ENCODE data around the gene SMAD2.

SMAD2 gene

DNA sequence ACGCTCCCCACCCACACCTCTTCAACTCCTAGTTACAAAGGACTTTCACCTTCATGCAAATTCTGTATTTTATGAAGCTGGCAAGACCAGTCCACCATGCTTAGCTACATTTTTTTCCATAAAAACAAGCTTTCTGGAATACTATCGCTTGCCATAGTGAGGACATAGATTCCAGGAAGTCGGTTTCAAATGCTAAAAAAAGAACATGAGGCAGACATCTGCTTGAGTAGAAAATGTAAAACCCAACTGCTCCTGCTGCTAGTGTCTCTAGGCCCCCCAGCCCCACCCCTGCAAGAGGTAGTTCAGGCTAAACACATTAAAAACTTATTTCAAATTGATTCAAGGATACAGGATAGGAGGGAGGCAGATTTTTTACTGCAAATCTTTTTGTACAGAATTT is 148.9 kb downstream of the SMAD2 start:
- Histone ChIP-seq H3K9ac (ENCODE audit: insufficient read length) (no peak overlapping the region), H3K4me3 (no peak overlapping the region), H3K27ac (no peak overlapping the region), H3K9me3 (ENCODE audit: low read depth, low read length) (no peaks in the 10 kb centered on the region), H3K36me3 (ENCODE audit: insufficient read depth, low read length) (no peaks in the 10 kb centered on the region)
- DNase-seq (ENCODE audit: low read depth, low spot score), result no peak
- TF ChIP-seq EZH2 (IDR thresholded peaks at IDR 0.05), result no peak
- TF ChIP-seq FOXP2 (optimal IDR thresholded peaks at IDR 0.05; ENCODE audit: control extremely low read depth, extremely low read length, insufficient read depth), result no peak
- no peak for TF ChIP-seq POLR2AphosphoS5 (IDR thresholded peaks at IDR 0.05; ENCODE audit: borderline replicate concordance, low read depth, low read length)

DNA sequence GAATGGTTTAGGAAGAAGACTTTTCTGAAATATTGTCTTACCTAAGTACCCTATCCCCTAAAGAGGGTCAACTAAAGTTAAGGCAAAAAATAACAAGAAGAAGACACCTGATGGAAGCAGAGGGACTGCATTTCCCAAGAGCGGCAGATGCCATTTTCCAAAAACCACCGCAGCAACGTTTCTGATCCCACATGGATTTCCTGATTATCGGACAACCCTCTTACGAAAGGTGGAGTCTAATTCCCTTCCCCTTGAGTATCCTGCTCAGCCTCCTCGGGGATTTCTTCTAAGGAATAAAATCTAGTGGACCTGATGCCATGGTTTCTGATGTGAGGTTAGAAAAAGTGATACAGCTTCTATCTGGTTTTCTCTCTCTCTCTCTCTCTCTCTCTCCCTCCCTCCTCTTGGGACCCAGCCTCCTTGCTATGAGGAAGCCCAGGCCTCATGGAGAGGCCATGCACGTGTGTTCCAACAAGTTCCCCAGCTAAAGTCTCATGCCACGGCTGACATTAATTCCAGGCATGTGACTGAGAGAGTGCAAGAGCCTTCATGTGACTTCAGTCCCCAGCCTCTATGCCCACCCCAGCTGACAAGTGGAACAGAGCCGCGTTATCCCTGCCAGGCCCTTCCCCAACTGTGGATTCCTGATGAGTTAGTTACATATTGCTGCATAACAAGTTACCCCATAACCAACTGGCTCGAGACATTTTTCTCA is 150.3 kb downstream of the SMAD2 start:
- no peak overlapping the region for H3K4me3 ChIP-seq
- no peaks in the 10 kb centered on the region for H3K36me3 ChIP-seq (ENCODE audit: insufficient read depth, low read length)
- H3K9me3 ChIP-seq (ENCODE audit: low read depth, low read length), result no peaks in the 10 kb centered on the region
- H3K27ac ChIP-seq, result no peak overlapping the region
- TF ChIP-seq EZH2 (IDR thresholded peaks at IDR 0.05), result no peak
- TF ChIP-seq POLR2AphosphoS5 (IDR thresholded peaks at IDR 0.05; ENCODE audit: borderline replicate concordance, low read depth, low read length), result no peak
- TF ChIP-seq FOXP2 (optimal IDR thresholded peaks at IDR 0.05; ENCODE audit: control extremely low read depth, extremely low read length, insufficient read depth), result no peak
- no peak for DNase-seq (ENCODE audit: low read depth, low spot score)
- H3K9ac ChIP-seq (ENCODE audit: insufficient read length), result no peak overlapping the region

DNA sequence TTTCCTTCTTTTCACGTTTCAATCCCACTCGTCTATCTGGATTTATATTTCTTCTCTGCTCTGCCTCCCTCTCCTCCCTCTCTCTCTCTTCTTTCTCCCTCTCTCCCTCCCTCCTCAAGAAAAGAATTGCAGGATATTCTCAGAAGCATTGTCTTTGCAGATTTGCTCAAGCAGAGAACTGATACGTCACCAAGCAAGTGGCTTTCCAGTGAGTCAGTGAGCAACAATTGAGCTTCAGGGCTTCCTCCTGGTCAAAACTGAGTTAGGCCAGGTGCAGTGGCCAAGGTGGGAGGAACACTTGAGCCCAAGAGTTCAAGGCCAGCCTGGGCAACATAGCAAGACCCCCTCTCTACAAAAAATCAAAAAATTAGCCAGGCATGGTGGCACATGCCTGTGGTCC is 151.1 kb downstream of the SMAD2 start:
- no peaks in the 10 kb centered on the region for H3K9me3 ChIP-seq (ENCODE audit: low read depth, low read length)
- no peak overlapping the region for H3K9ac ChIP-seq (ENCODE audit: insufficient read length)
- H3K27ac ChIP-seq, result no peak overlapping the region
- no peak for DNase-seq (ENCODE audit: low read depth, low spot score)
- no peaks in the 10 kb centered on the region for H3K36me3 ChIP-seq (ENCODE audit: insufficient read depth, low read length)
- H3K4me3 ChIP-seq, result no peak overlapping the region
- TF ChIP-seq FOXP2 (optimal IDR thresholded peaks at IDR 0.05; ENCODE audit: control extremely low read depth, extremely low read length, insufficient read depth) (no peak), POLR2AphosphoS5 (IDR thresholded peaks at IDR 0.05; ENCODE audit: borderline replicate concordance, low read depth, low read length) (no peak), EZH2 (IDR thresholded peaks at IDR 0.05) (no peak)

DNA sequence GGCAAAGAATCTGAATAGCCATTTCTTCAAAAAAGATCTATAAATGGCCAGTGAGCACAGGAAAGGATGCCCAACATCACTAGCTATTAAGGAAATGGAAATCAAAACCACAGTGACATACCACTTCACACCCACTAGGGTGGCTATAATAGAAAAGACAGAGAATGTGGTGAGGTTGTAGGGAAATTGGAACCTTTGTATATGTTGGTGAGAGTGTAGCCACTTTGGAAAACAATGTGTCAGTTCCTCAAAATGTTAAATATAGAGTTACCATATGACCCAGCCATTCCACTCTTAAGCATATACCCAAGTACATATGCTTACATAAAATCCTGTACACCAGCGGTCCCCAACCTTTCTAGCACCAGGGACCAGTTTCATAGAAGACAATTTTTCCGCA is 152.8 kb downstream of the SMAD2 start:
- Histone ChIP-seq H3K27ac (no peak overlapping the region), H3K36me3 (ENCODE audit: insufficient read depth, low read length) (no peaks in the 10 kb centered on the region), H3K9ac (ENCODE audit: insufficient read length) (no peak overlapping the region), H3K4me3 (no peak overlapping the region), H3K9me3 (ENCODE audit: low read depth, low read length) (no peaks in the 10 kb centered on the region)
- no peak for DNase-seq (ENCODE audit: low read depth, low spot score)
- TF ChIP-seq FOXP2 (optimal IDR thresholded peaks at IDR 0.05; ENCODE audit: control extremely low read depth, extremely low read length, insufficient read depth) (no peak), EZH2 (IDR thresholded peaks at IDR 0.05) (no peak), POLR2AphosphoS5 (IDR thresholded peaks at IDR 0.05; ENCODE audit: borderline replicate concordance, low read depth, low read length) (no peak)

DNA sequence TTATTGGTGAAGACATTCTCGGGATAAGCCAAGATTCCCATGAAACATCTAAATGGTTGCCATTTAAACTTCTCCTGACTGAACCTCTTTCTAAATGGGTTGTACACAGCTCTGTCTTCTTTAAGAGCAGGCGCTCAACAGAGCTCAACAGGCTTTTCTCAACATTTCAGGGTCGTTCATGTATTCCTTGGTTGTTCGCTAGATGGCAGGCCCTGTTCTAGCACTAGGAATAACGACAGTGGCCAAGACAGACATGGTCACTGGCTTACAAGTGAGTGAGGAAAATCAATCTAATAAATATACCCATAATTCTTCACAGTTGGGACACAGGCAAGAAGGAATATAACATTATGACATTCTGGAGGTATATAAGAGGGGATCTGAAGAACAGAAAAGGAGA is 154.5 kb downstream of the SMAD2 start:
- Histone ChIP-seq H3K9me3 (ENCODE audit: low read depth, low read length) (no peaks in the 10 kb centered on the region), H3K36me3 (ENCODE audit: insufficient read depth, low read length) (no peaks in the 10 kb centered on the region), H3K9ac (ENCODE audit: insufficient read length) (no peak overlapping the region), H3K27ac (no peak overlapping the region), H3K4me3 (no peak overlapping the region)
- TF ChIP-seq POLR2AphosphoS5 (IDR thresholded peaks at IDR 0.05; ENCODE audit: borderline replicate concordance, low read depth, low read length) (no peak), FOXP2 (optimal IDR thresholded peaks at IDR 0.05; ENCODE audit: control extremely low read depth, extremely low read length, insufficient read depth) (no peak), EZH2 (IDR thresholded peaks at IDR 0.05) (no peak)
- no peak for DNase-seq (ENCODE audit: low read depth, low spot score)

DNA sequence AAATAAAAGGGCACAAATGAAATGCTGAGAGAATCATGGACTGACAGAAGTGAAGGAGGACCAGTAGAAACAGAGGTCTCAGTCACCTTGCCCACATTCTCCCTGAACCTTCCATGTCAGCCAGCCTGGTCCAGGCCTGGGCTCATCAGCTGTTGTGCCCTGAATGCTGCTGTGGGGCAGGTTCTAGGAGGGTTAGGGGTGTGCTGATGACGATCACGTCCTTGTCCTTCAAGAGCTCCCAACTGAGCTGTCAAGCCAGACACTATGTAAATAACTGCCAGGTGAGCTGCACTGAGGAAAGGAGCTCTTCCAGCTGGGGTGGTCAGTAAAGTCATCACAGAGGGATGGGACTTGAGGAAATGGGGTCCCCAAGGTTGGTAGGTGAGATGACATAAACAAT is 156.5 kb downstream of the SMAD2 start:
- Histone ChIP-seq H3K36me3 (ENCODE audit: insufficient read depth, low read length) (no peaks in the 10 kb centered on the region), H3K9me3 (ENCODE audit: low read depth, low read length) (no peaks in the 10 kb centered on the region), H3K9ac (ENCODE audit: insufficient read length) (no peak overlapping the region), H3K4me3 (no peak overlapping the region), H3K27ac (no peak overlapping the region)
- TF ChIP-seq FOXP2 (optimal IDR thresholded peaks at IDR 0.05; ENCODE audit: control extremely low read depth, extremely low read length, insufficient read depth) (no peak), EZH2 (IDR thresholded peaks at IDR 0.05) (no peak), POLR2AphosphoS5 (IDR thresholded peaks at IDR 0.05; ENCODE audit: borderline replicate concordance, low read depth, low read length) (no peak)
- DNase-seq (ENCODE audit: low read depth, low spot score), result no peak

DNA sequence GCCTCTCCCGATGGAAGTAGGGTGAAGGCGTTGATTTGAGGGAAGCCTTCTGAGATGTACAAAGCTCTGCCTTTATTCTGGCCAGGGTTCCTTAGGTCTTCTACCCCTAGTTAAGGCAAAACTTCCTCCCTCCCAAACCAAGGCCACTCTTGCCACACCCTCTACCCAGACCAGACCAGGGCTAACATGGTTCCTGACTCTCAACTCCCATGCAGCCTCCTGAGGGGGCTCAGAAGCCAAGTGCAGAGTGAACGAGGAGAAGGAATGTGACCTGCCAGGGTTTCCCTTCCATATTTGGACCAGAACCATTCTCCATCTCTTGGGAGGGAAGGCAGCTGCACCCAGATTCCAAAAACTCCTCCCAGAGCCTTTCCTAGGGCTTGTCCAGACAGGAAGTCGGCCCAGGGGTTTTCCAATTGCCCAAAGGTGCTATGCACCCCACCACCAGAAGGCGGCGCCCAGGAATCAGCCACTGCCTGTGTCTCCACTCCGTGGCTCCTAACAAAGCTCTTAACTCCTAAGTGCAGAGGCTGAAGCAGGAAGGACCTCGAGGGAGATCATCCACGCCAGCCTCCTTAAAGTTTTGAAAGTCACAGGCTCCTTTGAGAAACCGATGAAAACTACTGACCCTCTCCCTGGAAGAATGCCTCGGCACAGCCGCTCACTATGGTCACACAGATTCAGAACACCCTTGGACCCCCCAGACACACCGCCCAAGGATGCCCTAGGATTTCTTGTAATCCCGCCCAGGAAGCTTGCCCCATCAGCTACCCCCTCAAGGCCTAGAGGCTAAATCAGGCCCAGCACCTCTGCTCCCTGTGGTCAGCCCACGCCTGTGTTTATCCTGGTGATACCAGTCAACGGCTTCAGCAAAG is 157.8 kb downstream of the SMAD2 start:
- no peak overlapping the region for H3K27ac ChIP-seq
- TF ChIP-seq EZH2 (IDR thresholded peaks at IDR 0.05) (no peak), POLR2AphosphoS5 (IDR thresholded peaks at IDR 0.05; ENCODE audit: borderline replicate concordance, low read depth, low read length) (no peak), FOXP2 (optimal IDR thresholded peaks at IDR 0.05; ENCODE audit: control extremely low read depth, extremely low read length, insufficient read depth) (no peak)
- H3K4me3 ChIP-seq, result no peak overlapping the region
- no peaks in the 10 kb centered on the region for H3K9me3 ChIP-seq (ENCODE audit: low read depth, low read length)
- no peak overlapping the region for H3K9ac ChIP-seq (ENCODE audit: insufficient read length)
- no peaks in the 10 kb centered on the region for H3K36me3 ChIP-seq (ENCODE audit: insufficient read depth, low read length)
- no peak for DNase-seq (ENCODE audit: low read depth, low spot score)

DNA sequence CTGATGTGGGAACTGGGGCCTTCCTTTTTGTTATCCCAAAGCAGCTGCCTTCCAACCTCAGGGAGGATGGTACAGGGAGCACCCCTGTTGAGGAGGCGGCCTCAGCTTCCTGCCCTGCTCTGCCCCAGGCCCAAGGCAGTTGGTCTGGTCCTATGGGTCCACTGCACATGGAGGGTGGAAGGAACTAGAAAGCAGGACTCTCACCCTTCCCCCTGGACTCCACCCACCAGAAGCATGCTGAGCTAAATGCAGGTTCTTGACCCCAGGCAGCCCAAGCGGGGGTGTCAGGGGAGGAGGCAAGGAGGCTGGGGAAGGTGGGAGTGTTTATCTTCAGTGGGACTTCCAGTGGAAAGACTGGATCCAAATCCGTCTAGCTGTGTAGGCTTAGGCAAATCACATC is 158.5 kb downstream of the SMAD2 start:
- Histone ChIP-seq H3K4me3 (no peak overlapping the region), H3K27ac (no peak overlapping the region), H3K9me3 (ENCODE audit: low read depth, low read length) (no peaks in the 10 kb centered on the region), H3K36me3 (ENCODE audit: insufficient read depth, low read length) (no peaks in the 10 kb centered on the region), H3K9ac (ENCODE audit: insufficient read length) (no peak overlapping the region)
- no peak for DNase-seq (ENCODE audit: low read depth, low spot score)
- TF ChIP-seq POLR2AphosphoS5 (IDR thresholded peaks at IDR 0.05; ENCODE audit: borderline replicate concordance, low read depth, low read length) (no peak), EZH2 (IDR thresholded peaks at IDR 0.05) (no peak), FOXP2 (optimal IDR thresholded peaks at IDR 0.05; ENCODE audit: control extremely low read depth, extremely low read length, insufficient read depth) (no peak)

All from SK-N-MC (cell line).